HG02943 (cell line): ENCODE measurements around the gene GJC1.
"Not testable (repeated sequence)": the region's sequence is repeated elsewhere in the genome, so short reads cannot be mapped to it uniquely, and the experiment has no call there.

Experiments
- ATAC-seq: cut with Tn5 transposase; IDR thresholded peaks from one replicate; pipeline ENCODE4 v1.9.1; 2021; ENCODE audit warnings: mild to moderate bottlenecking, low read depth, moderate library complexity; ENCODE audit not compliant: unreplicated experiment

GJC1 gene

GRCh38 chr17:44763170-44763569 is 66.9 kb downstream of the GJC1 start:
- no peak for ATAC-seq

- ATAC-seq = no peak
These were observed 67.9 kb downstream of the GJC1 start for GRCh38 chr17:44761932-44762810.

DNA sequence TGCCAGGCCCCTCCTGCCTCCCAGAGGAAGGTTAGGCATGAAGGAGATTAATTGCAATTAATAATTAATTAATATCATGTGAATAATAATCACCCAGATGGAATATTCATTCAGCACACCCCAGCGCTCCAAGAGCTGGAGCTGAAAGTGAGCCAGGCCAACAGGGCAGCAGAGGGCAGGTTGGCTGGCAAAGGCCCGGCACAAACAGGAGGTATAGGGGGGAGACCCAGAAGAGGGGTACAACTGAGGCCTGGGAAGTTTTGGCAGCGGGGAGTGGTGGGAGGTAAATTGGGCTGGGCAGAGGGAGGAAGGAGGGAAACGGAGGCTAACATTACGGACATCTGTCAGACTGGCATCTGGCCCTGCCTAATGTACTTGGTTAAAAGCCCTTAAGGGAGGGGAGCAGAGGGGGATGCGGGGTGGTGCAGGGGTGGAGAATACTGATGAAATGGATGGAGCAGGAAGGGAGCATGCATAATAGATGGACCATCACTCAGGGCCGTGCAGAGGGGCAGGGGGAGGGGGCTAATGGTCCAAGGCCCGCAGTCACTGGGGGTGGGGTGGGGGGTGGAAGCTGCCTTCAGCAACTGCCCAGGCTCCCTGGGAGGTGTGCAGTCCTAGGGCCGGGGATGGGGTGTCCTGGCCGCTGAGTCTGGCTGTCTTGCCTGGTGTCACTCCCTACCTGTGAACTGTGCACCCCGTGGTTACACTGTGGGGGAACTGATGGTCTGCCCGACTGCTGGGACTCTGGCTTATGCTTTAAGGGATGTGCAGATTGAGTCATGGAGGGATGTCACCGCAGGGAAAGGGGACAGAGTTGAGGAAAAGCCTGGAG is 69.4 kb downstream of the GJC1 start:
- ATAC-seq = no peak

- no peak for ATAC-seq
These were observed 70.2 kb downstream of the GJC1 start for GRCh38 chr17:44759916-44760243.

GRCh38 chr17:44759086-44759915 is 70.8 kb downstream of the GJC1 start:
- ATAC-seq = no peak

- no peak for ATAC-seq
These were observed 71.5 kb downstream of the GJC1 start, which contains the start of gene ADAM11 for GRCh38 chr17:44758414-44759085. ADAM11 (plus strand) TSS chr17:44758988; CDS start chr17:44759200, 212 bp downstream.

GRCh38 chr17:44757918-44758413 is 72.1 kb downstream of the GJC1 start:
- ATAC-seq = no peak

GRCh38 chr17:44757045-44757917 is 72.8 kb downstream of the GJC1 start:
- no peak for ATAC-seq

DNA sequence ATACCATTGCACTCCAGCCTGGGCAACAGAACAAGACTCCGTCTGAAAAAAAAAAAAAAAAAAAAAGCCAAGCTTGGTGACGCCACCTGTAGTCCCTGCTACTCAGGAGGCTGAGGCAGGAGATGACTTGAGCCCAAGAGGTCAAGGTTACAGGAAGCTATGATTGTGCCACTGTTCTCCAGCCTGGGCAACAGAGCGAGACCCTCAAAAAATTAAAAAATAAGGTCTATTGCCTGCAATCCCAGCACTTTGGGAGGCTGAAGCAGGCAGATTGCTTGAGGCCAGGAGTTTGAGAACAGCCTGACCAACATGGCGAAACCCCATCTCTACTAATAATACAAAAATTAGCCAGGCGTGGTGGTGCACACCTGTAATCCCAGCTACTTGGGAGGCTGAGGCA is 74.9 kb downstream of the GJC1 start:
- not testable (repeated sequence) for ATAC-seq

GRCh38 chr17:44754276-44754675 is 75.8 kb downstream of the GJC1 start:
- no peak for ATAC-seq

DNA sequence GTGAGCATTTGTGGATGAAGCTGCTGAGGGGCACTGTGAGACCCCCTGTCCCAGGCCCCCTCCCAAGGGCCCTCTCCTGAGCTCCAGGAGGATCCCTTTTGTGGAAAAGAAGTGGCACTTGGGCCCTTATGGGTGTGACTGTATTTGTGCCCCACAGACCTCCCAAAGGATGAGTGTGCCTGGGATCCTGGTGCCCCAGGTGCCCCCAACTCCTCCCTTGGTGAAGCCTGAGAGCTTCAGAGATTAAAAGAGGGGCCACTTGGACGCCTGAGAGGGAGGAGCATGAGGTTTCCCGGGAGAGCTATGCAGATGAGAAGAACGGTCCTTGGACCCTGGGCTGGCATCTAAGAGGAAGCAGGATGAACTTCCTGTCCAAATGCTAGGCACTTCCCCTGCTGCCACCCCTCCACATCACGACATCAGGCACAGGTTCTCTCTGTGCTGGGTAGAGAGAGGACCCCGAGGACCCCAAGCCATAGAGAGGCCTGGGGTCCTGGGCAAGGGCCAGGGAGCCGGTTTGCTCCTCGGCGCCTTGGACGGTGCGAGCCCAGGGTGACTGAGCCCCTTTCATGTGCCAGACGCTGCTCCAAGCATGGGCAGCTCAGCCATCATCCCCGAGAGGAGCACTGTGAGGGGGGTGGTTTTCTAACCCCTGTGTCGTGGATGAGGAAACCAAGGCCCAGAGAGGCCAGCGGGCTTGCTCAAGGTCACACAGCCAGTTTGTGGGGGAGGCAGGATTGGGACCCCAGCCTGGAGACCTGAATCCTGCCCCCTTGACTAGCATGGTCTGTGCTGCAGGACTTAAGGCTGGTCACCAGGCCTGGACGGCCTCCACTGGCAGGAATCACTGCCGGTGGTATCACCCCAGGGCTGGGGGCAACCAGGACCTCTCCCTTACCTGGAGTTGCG is 76.9 kb downstream of the GJC1 start:
- no peak for ATAC-seq

GRCh38 chr17:44751806-44752205 is 78.3 kb downstream of the GJC1 start:
- no peak for ATAC-seq

- no peak for ATAC-seq
These were observed 78.8 kb downstream of the GJC1 start for GRCh38 chr17:44751331-44751730.

GRCh38 chr17:44749980-44750318 is 80.1 kb downstream of the GJC1 start:
- no peak for ATAC-seq

- no peak for ATAC-seq
These were observed 80.8 kb downstream of the GJC1 start for GRCh38 chr17:44749076-44749979.
